K562 (cell line): Measurements from ENCODE around the gene SMG6. TPM values are rescaled to one million over a fixed set of nuclear protein-coding genes. Genes with fewer than 3 reads are reported as not detected.

Experiments used
- ATAC-seq: fragments of 200-7000 bp; cut with Tn5 transposase; 3 replicates; pipeline ENCODE4 v1.9.1; 2020; ENCODE audit warnings: moderate library complexity
- BruUV-seq: library from RNA; stranded (reverse); fragments of 400-500 nt; replicated peaks from 2 replicates; lab custom pipeline; 2021; lab: Mats Ljungman, UMichigan
- CTCF ChIA-PET: fragments of 300-600 bp; formaldehyde crosslinking; extraction: SDS; loops from one replicate; lab custom pipeline; 2021; ENCODE audit warnings: low intra/inter-chr PET ratio; lab: Yijun Ruan, JAX
- POLR2A ChIA-PET: fragments of 300-600, 350-650 bp; sonication (Branson Sonifier 250); formaldehyde crosslinking; extraction: SDS; loops from one replicate; lab custom pipeline; 2021; ENCODE audit warnings: antibody characterized with exemption, inconsistent platforms; lab: Yijun Ruan, JAX
- DNase-seq, 4 experiments: peaks; one replicate each; pipeline versions ENCODE4 v3.0.0 to v3.0.0-alpha.2; 2011 to 2018; ENCODE audit warnings: low spot score in 3 of 4, mixed read lengths in 3 of 4; ENCODE audit errors: extremely low read depth in 1 of 4
- FAIRE-seq: peaks from 2 replicates; lab custom pipeline; 2011; peaks lifted over from hg19 to GRCh38; lab: Jason Lieb, UNC
- H2AFZ ChIP-seq: 2 replicates; pipeline ENCODE4 v1.6.0; 2011; ENCODE audit warnings: low read depth, low read length, control low read depth, inconsistent platforms
- H3K27ac ChIP-seq: fragments of 200-600 bp; 3 replicates; pipeline ENCODE4 v1.8.0; 2011; ENCODE audit warnings: low read depth, mild to moderate bottlenecking, control low read depth, inconsistent platforms, low read length, moderate library complexity, mixed read lengths; ENCODE audit errors: extremely low read depth
- H3K27me3 ChIP-seq, 2 experiments: fragments of 300-600 bp in 1 of 2; 2 replicates in 1 of 2; 3 replicates in 1 of 2; pipeline versions ENCODE4 v1.6.0 to v1.8.0; 2011; ENCODE audit warnings: inconsistent platforms in 2 of 2, low read length in 2 of 2, mild to moderate bottlenecking in 1 of 2, mixed read lengths in 1 of 2, moderate library complexity in 1 of 2; ENCODE audit not compliant: control insufficient read depth in 2 of 2, insufficient read depth in 2 of 2
- H3K36me3 ChIP-seq: fragments of 300-600 bp; 3 replicates; pipeline ENCODE4 v1.8.0; 2011; ENCODE audit warnings: mild to moderate bottlenecking, low read length, inconsistent platforms; ENCODE audit not compliant: control insufficient read depth, insufficient read depth
- H3K4me1 ChIP-seq, 2 experiments: fragments of 200-600 bp in 1 of 2; replicated peaks in 1 of 2; 2 replicates in 1 of 2; 3 replicates in 1 of 2; pipeline versions ENCODE4 v1.5.1 to v1.8.0; 2011; ENCODE audit warnings: inconsistent platforms in 2 of 2, low read length in 2 of 2, mild to moderate bottlenecking in 1 of 2, mixed read lengths in 1 of 2, moderate library complexity in 1 of 2; ENCODE audit not compliant: control insufficient read depth in 2 of 2, insufficient read depth in 2 of 2
- H3K4me2 ChIP-seq: 2 replicates; pipeline ENCODE4 v1.6.1; 2011; ENCODE audit warnings: low read length, control low read depth, inconsistent platforms, mixed read lengths; ENCODE audit not compliant: insufficient read depth
- H3K4me3 ChIP-seq: fragments of 200-600 bp; sonication (generic), shearing (Covaris generic); 2 replicates; pipeline ENCODE4 v1.5.1; 2016; ENCODE audit warnings: control low read depth, inconsistent platforms
- H3K79me2 ChIP-seq: fragments of 200-600 bp; 3 replicates; pipeline ENCODE4 v1.8.0; 2011; ENCODE audit warnings: low read length, inconsistent platforms; ENCODE audit not compliant: control insufficient read depth, insufficient read depth
- H3K9ac ChIP-seq, 2 experiments: 2 replicates each; pipeline versions ENCODE4 v1.6.0 to v1.6.1; 2011; ENCODE audit warnings: low read depth in 2 of 2, low read length in 2 of 2, control low read depth in 1 of 2, inconsistent platforms in 1 of 2, mild to moderate bottlenecking in 1 of 2, mixed read lengths in 1 of 2; ENCODE audit not compliant: insufficient read depth in 1 of 2
- H3K9me1 ChIP-seq: one replicate; pipeline ENCODE4 v1.6.0; 2011; ENCODE audit warnings: inconsistent platforms, mild to moderate bottlenecking, low read length, moderate library complexity; ENCODE audit not compliant: control insufficient read depth, insufficient read depth
- H3K9me3 ChIP-seq: replicated peaks from 2 replicates; pipeline ENCODE4 v1.5.1; 2011; ENCODE audit warnings: low read depth, low read length, inconsistent platforms; ENCODE audit not compliant: control insufficient read depth, insufficient read depth
- H4K20me1 ChIP-seq: replicated peaks from 2 replicates; pipeline ENCODE4 v1.6.1; 2011; ENCODE audit warnings: low read length, inconsistent platforms, mixed read lengths; ENCODE audit not compliant: control insufficient read depth, insufficient read depth
- ATF3 ChIP-seq, 2 experiments: fragments of 450-650 bp in 1 of 2; sonication (generic) in 1 of 2; formaldehyde crosslinking in 1 of 2; IDR thresholded peaks in 1 of 2; conservative IDR thresholded peaks in 1 of 2; 2 replicates each; pipeline versions ENCODE4 v1.6.1 to v1.8.1; 2016 to 2023; ENCODE audit warnings: mild to moderate bottlenecking in 2 of 2, moderate library complexity in 2 of 2, inconsistent platforms in 1 of 2, missing genetic modification reagents in 1 of 2
- CEBPG ChIP-seq, 3 experiments: fragments of 200-800 bp in 1 of 3; sonication (Bioruptor generic) in 1 of 3; sonication (generic) in 1 of 3; formaldehyde crosslinking in 1 of 3; IDR thresholded peaks in 2 of 3; conservative IDR thresholded peaks in 1 of 3; 2 replicates each; pipeline versions ENCODE4 v1.6.1 to v1.8.0; 2016 to 2022; ENCODE audit warnings: missing compliant biosample characterization in 2 of 3, missing genetic modification characterization in 2 of 3, mild to moderate bottlenecking in 1 of 3, missing genetic modification reagents in 1 of 3
- DPF2 ChIP-seq: fragments of 450-650 bp; IDR thresholded peaks from 2 replicates; pipeline ENCODE4 v1.6.1; 2016
- FOSL1 ChIP-seq: fragments of 200-800 bp; sonication (Bioruptor generic); conservative IDR thresholded peaks from 2 replicates; pipeline ENCODE4 v1.6.1; 2016; ENCODE audit warnings: missing genetic modification characterization, missing compliant biosample characterization
- NCOA4 ChIP-seq: fragments of 450-650 bp; IDR thresholded peaks from 2 replicates; pipeline ENCODE4 v1.6.1; 2018; ENCODE audit warnings: mild to moderate bottlenecking; ENCODE audit not compliant: partially characterized antibody
- NR1H2 ChIP-seq: sonication (generic); formaldehyde crosslinking; IDR thresholded peaks from 2 replicates; pipeline ENCODE4 v1.4.0; 2020; ENCODE audit warnings: mild to moderate bottlenecking, missing genetic modification reagents
- PKNOX1 ChIP-seq: fragments of 450-650 bp; IDR thresholded peaks from 2 replicates; pipeline ENCODE4 v1.6.1; 2016
- RBBP5 ChIP-seq: fragments of 200-600 bp; sonication (generic); IDR thresholded peaks from 2 replicates; pipeline ENCODE4 v1.6.1; 2012; ENCODE audit warnings: borderline replicate concordance, mild to moderate bottlenecking, low read length, control low read depth, inconsistent platforms; ENCODE audit not compliant: insufficient read depth, poor library complexity, severe bottlenecking
- SMAD4 ChIP-seq: fragments of 250-450 bp; sonication (Bioruptor Pico); conservative IDR thresholded peaks from 2 replicates; pipeline ENCODE4 v1.8.0; 2021; ENCODE audit warnings: inconsistent platforms, mild to moderate bottlenecking, moderate library complexity
- ZBTB1 ChIP-seq: sonication (generic); formaldehyde crosslinking; IDR thresholded peaks from 2 replicates; pipeline ENCODE4 v1.8.1; 2023; ENCODE audit warnings: missing genetic modification reagents, low read depth, mild to moderate bottlenecking, borderline replicate concordance
- ZNF592 ChIP-seq: fragments of 450-650 bp; IDR thresholded peaks from 2 replicates; pipeline ENCODE4 v1.6.1; 2017; ENCODE audit warnings: antibody characterized with exemption, mild to moderate bottlenecking
- ZNF707 ChIP-seq: fragments of 250-450 bp; sonication (Bioruptor Pico); conservative IDR thresholded peaks from 2 replicates; pipeline ENCODE4 v1.8.0; 2022; ENCODE audit warnings: inconsistent platforms, mild to moderate bottlenecking, moderate library complexity
- WGBS: fragments of 100-300 bp; shearing (Covaris generic); methylation state at CpG from one replicate; pipeline ENCODE4 v1.1.6; 2016; ENCODE audit warnings: low coverage, mixed read lengths; ENCODE audit not compliant: insufficient coverage; ENCODE audit errors: missing lambda C conversion rate; 5-methylcytosine and 5-hydroxymethylcytosine counted together
- in situ Hi-C: fragments of 300-500 bp; cut with MboI; formaldehyde crosslinking; loops from 4 replicates; pipeline ENCODE4 v1.15.0; 2018; ENCODE audit warnings: inconsistent platforms, mixed read lengths
- intact Hi-C: fragments of 100-400 bp; cut with micrococcal nuclease; formaldehyde crosslinking; loops from 2 replicates; pipeline ENCODE4 v1.14.2; 2022
- polyA plus RNA-seq, 8 experiments: library from polyadenylated mRNA; depleted of rRNA in 4 of 8; stranded (reverse) in 5 of 8; unstranded in 3 of 8; fragments of >200 nt; fragmentation: Nextera tagmentation in 2 of 8; fragmentation: Illumina TruSeq in 1 of 8; extraction: Ambion mirVana in 2 of 8; extraction: Trizol in 1 of 8; gene quantifications; 2 replicates each; pipeline versions ENCODE4 v1.2.1 to v1.2.3, GENCODE V29; 2011 to 2014; ENCODE audit warnings: inconsistent platforms in 1 of 8, missing spikeins in 1 of 8
- total RNA-seq, 7 experiments: library from RNA; depleted of rRNA in 6 of 7; stranded (reverse); fragments of >200 nt in 6 of 7; fragmentation: Illumina TruSeq in 2 of 7; extraction: Trizol in 2 of 7; gene quantifications; 2 replicates each; pipeline versions ENCODE4 v1.2.1 to v1.2.3, GENCODE V29; 2011 to 2021; ENCODE audit warnings: low replicate concordance in 1 of 7

The SMG6 gene
- total and polyA plus RNA-seq, 9 of the 15 experiments (the other 6 are each of a cell fraction or from before 2014, with no cell fraction given): 0.44 to 13.9 (median 6.0) TPM

- DNase-seq (peak; percentile 18 to 55 (median 33)), ATAC-seq (peak; percentile 87), FAIRE-seq (peak; percentile 76)
- no peaks in the 10 kb centered on the region for H3K9me3 ChIP-seq
- H3K36me3 ChIP-seq: peaks cover 10% of the 10 kb centered on the region; the same call in 1 of the 3 replicates
- peak overlapping the region; percentile 31 for H3K4me2 ChIP-seq
- peaks cover 6% of the 10 kb centered on the region in 2 experiments; a peak in 3 of 5 replicates for H3K4me1 ChIP-seq
- 0 out of 3 replicates have a peak, but pooled peaks cover 4% of the 10 kb centered on the region for H3K79me2 ChIP-seq
- peak overlapping the region; percentile 47; the same call in 2 of the 3 replicates for H3K27ac ChIP-seq
- ChIA-PET POLR2A (interaction anchor here (0.6 to 1.6 kb wide), 4 partner anchors 10 to 171 kb away, joined by 3 to 5 read pairs (median 3); no protein-coding TSS in a partner anchor), CTCF (no interaction called here)
- peak overlapping the region; percentile 44 to 77; a peak in 2 of 4 replicates for H3K9ac ChIP-seq
- no peak overlapping the region for H3K4me3 ChIP-seq
- no peaks in the 10 kb centered on the region for H3K9me1 ChIP-seq
- H2AFZ ChIP-seq: peak overlapping the region; percentile 72
- H4K20me1 ChIP-seq: no peaks in the 10 kb centered on the region
- no peaks in the 10 kb centered on the region for H3K27me3 ChIP-seq
- in situ Hi-C loops: no loop called here
- 11% methylated on average over 12 of the region's 17 CpGs for whole genome bisulfite sequencing
- BruUV-seq: TSS peak; percentile 35
- intact Hi-C loops: no loop called here
- TF ChIP-seq ZNF707 (CRISPR knock-in tag) (no peak), RBBP5 (peak; percentile 47), NR1H2 (no peak), SMAD4 (CRISPR knock-in tag) (no peak), DPF2 (peak; percentile 42; the same call in 1 of the 2 replicates), FOSL1 (tag) (peak; percentile 41), ZBTB1 (CRISPR knock-in tag) (no peak), CEBPG (CRISPR knock-in tag; IDR thresholded peaks at IDR 0.05) (no peak), CEBPG (tag; conservative IDR thresholded peaks at IDR 0.05 in 1 of 2, IDR thresholded peaks at IDR 0.05 in 1 of 2) (peak; percentile 42 to 65; a peak in 2 of 4 replicates), ZNF592 (0 out of 2 replicates have a peak, but pooled peaks have one; percentile 55), PKNOX1 (0 out of 2 replicates have a peak, but pooled peaks have one; percentile 16), ATF3 (IDR thresholded peaks at IDR 0.05) (peak; percentile 11; the same call in 1 of the 2 replicates), ATF3 (CRISPR knock-in tag; conservative IDR thresholded peaks at IDR 0.05) (no peak), NCOA4 (no peak)
Observed at GRCh38 chr17:2214047-2214928, 89.3 kb downstream of the SMG6 start.
